GM23248 (cell line): Measurements from ENCODE around the gene IL21R. TPM values are rescaled to one million over a fixed set of nuclear protein-coding genes. Genes with fewer than 3 reads are reported as not detected.

Experiments used
- DNase-seq: peaks from one replicate; pipeline ENCODE4 v3.0.0-alpha.2; 2015
- H2AFZ ChIP-seq: fragments of 200-600 bp; sonication (generic); 2 replicates; pipeline ENCODE4 v1.6.1; 2016; ENCODE audit warnings: antibody characterized with exemption
- H3F3A ChIP-seq: fragments of 200-600 bp; sonication (generic); 2 replicates; pipeline ENCODE4 v1.6.1; 2016; ENCODE audit warnings: mild to moderate bottlenecking, antibody characterized with exemption, mixed run types; ENCODE audit not compliant: insufficient read depth
- H3K27ac ChIP-seq: fragments of 200-600 bp; sonication (generic); 2 replicates; pipeline ENCODE4 v1.5.1; 2016; ENCODE audit warnings: mild to moderate bottlenecking
- H3K27me3 ChIP-seq: fragments of 200-600 bp; sonication (generic); replicated peaks from 2 replicates; pipeline ENCODE4 v1.6.1; 2016; ENCODE audit warnings: mild to moderate bottlenecking; ENCODE audit not compliant: insufficient read depth
- H3K36me3 ChIP-seq: fragments of 200-600 bp; sonication (generic); 2 replicates; pipeline ENCODE4 v1.6.1; 2016; ENCODE audit warnings: low read depth, mild to moderate bottlenecking
- H3K4me1 ChIP-seq: fragments of 200-600 bp; sonication (generic); 2 replicates; pipeline ENCODE4 v1.6.1; 2016; ENCODE audit warnings: mild to moderate bottlenecking; ENCODE audit not compliant: insufficient read depth
- H3K4me2 ChIP-seq: fragments of 200-600 bp; sonication (generic); one replicate; pipeline ENCODE4 v1.6.1; 2016; ENCODE audit warnings: mild to moderate bottlenecking; ENCODE audit not compliant: unreplicated experiment
- H3K4me3 ChIP-seq: fragments of 200-600 bp; sonication (generic); 2 replicates; pipeline ENCODE4 v1.5.1; 2016; ENCODE audit warnings: mild to moderate bottlenecking
- H3K79me2 ChIP-seq: fragments of 200-600 bp; sonication (generic); 2 replicates; pipeline ENCODE4 v1.6.1; 2016; ENCODE audit warnings: mild to moderate bottlenecking; ENCODE audit not compliant: insufficient read depth
- H3K9ac ChIP-seq: fragments of 200-600 bp; sonication (generic); 2 replicates; pipeline ENCODE4 v1.6.1; 2016; ENCODE audit warnings: mild to moderate bottlenecking
- H3K9me2 ChIP-seq: fragments of 200-600 bp; sonication (generic); 2 replicates; pipeline ENCODE4 v1.6.1; 2016; ENCODE audit warnings: mixed run types, mild to moderate bottlenecking, moderate library complexity; ENCODE audit not compliant: insufficient read depth
- H3K9me3 ChIP-seq: fragments of 200-600 bp; sonication (generic); one replicate; pipeline ENCODE4 v1.6.1; 2017; ENCODE audit warnings: low read depth
- H4K20me1 ChIP-seq: fragments of 200-600 bp; sonication (generic); 2 replicates; pipeline ENCODE4 v1.6.0; 2016; ENCODE audit not compliant: insufficient read depth
- EZH2 ChIP-seq: fragments of 200-600 bp; sonication (generic); IDR thresholded peaks from 2 replicates; pipeline ENCODE4 v1.6.1; 2018; ENCODE audit warnings: antibody characterized with exemption, mild to moderate bottlenecking; ENCODE audit not compliant: insufficient read depth, poor library complexity, severe bottlenecking
- EZH2phosphoT487 ChIP-seq: fragments of 200-600 bp; sonication (generic); IDR thresholded peaks from 2 replicates; pipeline ENCODE4 v1.6.1; 2018; ENCODE audit warnings: antibody characterized with exemption, moderate library complexity, mild to moderate bottlenecking, low read depth; ENCODE audit not compliant: insufficient read depth
- WGBS, 2 experiments: methylation state at CpG; one replicate each; pipeline ENCODE4 v1.1.6; 2015 to 2017; ENCODE audit warnings: low lambda C conversion rate in 2 of 2, low coverage in 1 of 2; ENCODE audit errors: missing lambda C conversion rate in 2 of 2; 5-methylcytosine and 5-hydroxymethylcytosine counted together
- in situ Hi-C: fragments of 300-500 bp; cut with MboI; formaldehyde crosslinking; loops from 2 replicates; pipeline ENCODE4 v1.15.0; 2020
- polyA plus RNA-seq: library from polyadenylated mRNA; unstranded; fragments of >200 nt; fragmentation: Nextera tagmentation; extraction: Ambion mirVana; gene quantifications from 2 replicates; pipeline ENCODE4 v1.2.1, GENCODE V29; 2016
- total RNA-seq: library from RNA; depleted of rRNA; stranded (reverse); fragments of >200 nt; shearing (Covaris generic); gene quantifications from 2 replicates; pipeline ENCODE4 v1.2.3, GENCODE V29; 2014

The IL21R gene
- total and polyA plus RNA-seq, 2 experiments from 2014 or later = 1.2 to 1.5 TPM

DNA sequence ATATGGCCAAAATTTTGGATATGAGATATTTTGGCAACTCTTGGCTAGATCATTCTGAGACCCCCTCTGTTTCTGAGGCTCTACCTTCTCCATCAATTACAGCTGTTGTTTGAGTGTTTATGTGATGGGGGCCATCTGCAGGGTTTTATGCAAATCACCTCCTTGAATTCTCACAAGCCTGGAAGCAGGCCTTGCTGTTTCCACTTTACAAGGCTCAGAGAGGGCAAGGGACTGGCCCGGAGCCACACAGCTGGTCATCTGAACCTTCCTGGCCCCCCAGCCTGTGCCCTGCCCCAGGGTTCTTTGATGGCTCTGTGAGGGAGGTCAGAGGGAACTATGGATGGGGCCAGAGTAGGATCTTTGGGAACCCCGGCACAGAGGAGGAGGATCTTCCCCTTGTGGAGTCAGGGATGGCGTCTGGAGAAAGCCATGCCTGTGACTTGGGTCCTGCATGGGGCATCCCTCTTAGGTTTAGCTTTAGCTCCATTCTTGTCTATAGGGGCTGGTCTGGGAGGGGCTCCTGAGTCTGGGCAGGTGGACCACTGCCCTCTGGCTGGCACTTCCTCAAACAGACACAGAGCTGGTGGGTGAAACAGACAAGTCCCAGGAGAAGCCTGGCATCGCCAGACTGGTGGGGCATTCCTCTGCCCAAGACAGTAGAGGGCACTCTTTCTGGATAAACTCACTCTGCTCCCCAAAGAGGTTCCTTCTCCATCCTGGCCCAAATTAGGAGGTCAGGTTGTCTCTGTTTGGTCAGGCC lies 26.2 kb downstream of the IL21R start:
- H3K9me2 ChIP-seq = no peaks in the 10 kb centered on the region
- H2AFZ ChIP-seq = no peak overlapping the region
- no peak overlapping the region for H3K27ac ChIP-seq
- H3K4me3 ChIP-seq = no peak overlapping the region
- no peaks in the 10 kb centered on the region for H3K79me2 ChIP-seq
- H3K9me3 ChIP-seq = no peaks in the 10 kb centered on the region
- H3K4me2 ChIP-seq = no peak overlapping the region
- DNase-seq = no peak
- peaks cover 15% of the 10 kb centered on the region for H3K4me1 ChIP-seq
- H3K27me3 ChIP-seq = no peaks in the 10 kb centered on the region
- in situ Hi-C loops = loop anchor here (25.0 kb wide), 1 partner anchor 1591 kb away; no protein-coding TSS in a partner anchor
- H4K20me1 ChIP-seq = no peaks in the 10 kb centered on the region
- no peak for TF ChIP-seq EZH2phosphoT487
- no peak for TF ChIP-seq EZH2
- WGBS, 2 experiments = 90 to 96% methylated on average over 4 of the region's 4 CpGs
- H3K9ac ChIP-seq = no peak overlapping the region
- H3F3A ChIP-seq = peaks cover 31% of the 10 kb centered on the region
- H3K36me3 ChIP-seq = no peaks in the 10 kb centered on the region

GRCh38 chr16:27429330-27429871 lies 27.4 kb downstream of the IL21R start:
- no peaks in the 10 kb centered on the region for H3K79me2 ChIP-seq
- no peak overlapping the region for H3K4me3 ChIP-seq
- no peak for TF ChIP-seq EZH2
- H3K9me3 ChIP-seq = no peaks in the 10 kb centered on the region
- DNase-seq = no peak
- no peaks in the 10 kb centered on the region for H3K27me3 ChIP-seq
- H3K9me2 ChIP-seq = no peaks in the 10 kb centered on the region
- no peak overlapping the region for H3K27ac ChIP-seq
- H3K36me3 ChIP-seq = no peaks in the 10 kb centered on the region
- H3K4me2 ChIP-seq = no peak overlapping the region
- no peak overlapping the region for H2AFZ ChIP-seq
- H3K9ac ChIP-seq = no peak overlapping the region
- WGBS, 2 experiments = 80 to 85% methylated on average over 11 of the region's 11 CpGs
- peaks cover 35% of the 10 kb centered on the region for H3F3A ChIP-seq
- no peaks in the 10 kb centered on the region for H4K20me1 ChIP-seq
- in situ Hi-C loops = loop anchor here (25.0 kb wide), 1 partner anchor 1592 kb away; no protein-coding TSS in a partner anchor
- peaks cover 16% of the 10 kb centered on the region for H3K4me1 ChIP-seq

GRCh38 chr16:27429981-27430441 lies 28.0 kb downstream of the IL21R start:
- Histone ChIP-seq H3K9me3 (no peaks in the 10 kb centered on the region), H4K20me1 (no peaks in the 10 kb centered on the region), H3K4me1 (peaks cover 16% of the 10 kb centered on the region), H3K9ac (no peak overlapping the region), H3K27ac (no peak overlapping the region), H3K9me2 (no peaks in the 10 kb centered on the region), H3K4me3 (no peak overlapping the region), H2AFZ (no peak overlapping the region), H3K27me3 (no peaks in the 10 kb centered on the region), H3K4me2 (no peak overlapping the region), H3K36me3 (no peaks in the 10 kb centered on the region), H3K79me2 (no peaks in the 10 kb centered on the region), H3F3A (peaks cover 35% of the 10 kb centered on the region)
- WGBS, 2 experiments = 79 to 81% methylated on average over 16 of the region's 16 CpGs
- TF ChIP-seq EZH2phosphoT487 = no peak
- TF ChIP-seq EZH2 = no peak
- in situ Hi-C loops = loop anchor here (25.0 kb wide), 1 partner anchor 1593 kb away; no protein-coding TSS in a partner anchor
- no peak for DNase-seq

- in situ Hi-C loops = loop anchor here (25.0 kb wide), 1 partner anchor 1593 kb away; no protein-coding TSS in a partner anchor
Observed at GRCh38 chr16:27430512-27430911, 28.5 kb downstream of the IL21R start.

More at GRCh38 chr16:27430512-27430911, 28.5 kb downstream of the IL21R start:
- Histone ChIP-seq H3K36me3 (no peaks in the 10 kb centered on the region), H3F3A (peaks cover 35% of the 10 kb centered on the region), H3K4me2 (no peak overlapping the region), H3K4me3 (no peak overlapping the region), H3K79me2 (no peaks in the 10 kb centered on the region), H3K9ac (no peak overlapping the region), H3K9me3 (no peaks in the 10 kb centered on the region), H3K9me2 (no peaks in the 10 kb centered on the region), H4K20me1 (no peaks in the 10 kb centered on the region), H3K4me1 (peaks cover 16% of the 10 kb centered on the region), H3K27ac (no peak overlapping the region), H3K27me3 (no peaks in the 10 kb centered on the region), H2AFZ (no peak overlapping the region)
- WGBS, 2 experiments = 91 to 92% methylated on average over 7 of the region's 7 CpGs
- no peak for TF ChIP-seq EZH2phosphoT487
- no peak for TF ChIP-seq EZH2
- DNase-seq = no peak
